H54 (cell line): ENCODE results near the gene AGAP1.

Experiments
- DNase-seq: peaks from one replicate; pipeline ENCODE4 v3.0.0; 2011; ENCODE audit warnings: low spot score, mixed read lengths; ENCODE audit not compliant: insufficient read length
- FAIRE-seq: peaks from 3 replicates; lab custom pipeline; 2011; peaks lifted over from hg19 to GRCh38; lab: Jason Lieb, UNC
- POLR2A ChIP-seq: IDR thresholded peaks from 2 replicates; pipeline ENCODE4 v1.6.1; 2011; ENCODE audit warnings: low read depth, mild to moderate bottlenecking, low read length

The AGAP1 gene

GRCh38 chr2:235979753-235980435, 486.1 kb downstream of the AGAP1 start:
- DNase-seq (no peak), FAIRE-seq (no peak)
- TF ChIP-seq POLR2A: no peak

DNA sequence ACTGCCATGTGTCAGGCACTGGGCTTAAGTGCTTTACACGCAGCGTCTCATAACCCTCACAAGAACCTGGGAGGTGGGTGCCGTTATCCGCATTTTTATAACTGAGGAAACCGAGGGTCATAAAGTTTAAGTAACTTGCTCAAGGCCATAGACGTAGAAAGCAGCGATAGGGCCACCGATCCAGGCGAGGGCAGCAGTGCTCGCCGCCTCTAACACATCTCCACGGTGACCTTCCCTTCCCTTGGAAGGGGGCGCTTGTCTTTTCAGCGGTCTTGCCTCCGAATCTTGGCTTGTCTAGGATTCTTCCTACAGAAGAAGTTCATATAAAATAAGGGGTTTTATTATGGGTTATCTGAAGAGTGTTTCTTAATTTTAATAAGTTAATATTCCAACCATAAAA, 487.8 kb downstream of the AGAP1 start:
- FAIRE-seq: no peak

GRCh38 chr2:235983016-235983415, 489.2 kb downstream of the AGAP1 start:
- FAIRE-seq: no peak
- no peak for DNase-seq
- TF ChIP-seq POLR2A: no peak

More for the DNA sequence above, 487.8 kb downstream of the AGAP1 start:
- DNase-seq: no peak
- no peak for TF ChIP-seq POLR2A

DNA sequence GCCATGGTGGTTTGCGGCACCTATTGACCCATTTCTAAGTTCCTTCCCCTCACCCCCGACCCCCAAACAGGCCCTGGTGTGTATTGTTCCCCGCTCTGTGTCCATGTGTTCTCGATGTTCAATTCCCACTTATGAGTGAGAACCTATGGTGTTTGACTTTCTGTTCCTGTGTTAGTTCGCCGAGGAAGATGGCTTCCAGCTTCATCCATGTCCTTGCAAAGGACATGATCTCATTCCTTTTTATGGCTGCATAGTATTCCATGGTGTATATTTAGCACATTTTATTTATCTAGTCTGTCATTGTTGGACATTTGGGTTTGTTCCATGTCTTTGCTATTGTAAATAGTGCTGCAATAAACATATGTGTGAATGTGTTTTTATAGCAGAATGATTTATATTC, 490.7 kb downstream of the AGAP1 start:
- FAIRE-seq (no peak), DNase-seq (no peak)
- no peak for TF ChIP-seq POLR2A

- no peak for TF ChIP-seq POLR2A
- DNase-seq (no peak), FAIRE-seq (no peak)
Observed at GRCh38 chr2:235986361-235986760, 492.5 kb downstream of the AGAP1 start.

DNA sequence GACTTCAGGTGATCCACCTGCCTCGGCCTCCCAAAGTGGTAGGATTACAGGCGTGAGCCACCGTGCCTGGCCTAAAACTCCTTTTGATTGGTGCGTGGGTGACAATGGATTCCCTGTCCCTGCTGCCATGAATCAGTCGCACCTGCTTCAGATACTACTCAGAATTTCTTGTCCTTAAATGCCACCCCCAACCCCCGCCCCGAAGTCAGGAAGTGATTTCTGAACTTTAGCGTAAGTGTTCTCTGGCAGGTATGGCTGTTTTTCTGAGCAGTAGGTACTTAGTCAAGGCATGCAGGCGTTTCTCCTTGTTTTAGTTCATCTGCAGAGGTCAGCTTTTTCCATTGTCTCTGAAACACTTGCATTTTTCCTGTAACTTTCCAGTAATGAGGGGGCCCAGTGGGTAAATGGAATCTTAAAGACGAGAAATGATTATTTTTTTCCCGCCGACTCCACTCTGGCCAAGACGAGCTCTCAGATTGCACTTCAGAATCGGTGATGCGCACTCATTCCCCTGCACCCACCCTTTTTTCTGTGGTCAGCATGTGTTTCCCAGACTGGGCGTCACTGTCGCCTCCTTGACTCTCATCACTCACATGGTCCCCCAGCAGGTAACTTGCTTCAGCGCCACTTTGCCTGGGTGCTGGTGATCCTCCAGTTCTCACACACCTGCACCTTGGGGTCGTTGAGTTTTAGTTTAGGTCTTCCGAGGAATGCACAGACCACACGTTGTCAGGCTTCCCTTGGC, 494.6 kb downstream of the AGAP1 start:
- no peak for TF ChIP-seq POLR2A
- DNase-seq (no peak), FAIRE-seq (no peak)

GRCh38 chr2:235989591-235989990, 495.7 kb downstream of the AGAP1 start:
- FAIRE-seq (no peak), DNase-seq (no peak)
- no peak for TF ChIP-seq POLR2A

DNA sequence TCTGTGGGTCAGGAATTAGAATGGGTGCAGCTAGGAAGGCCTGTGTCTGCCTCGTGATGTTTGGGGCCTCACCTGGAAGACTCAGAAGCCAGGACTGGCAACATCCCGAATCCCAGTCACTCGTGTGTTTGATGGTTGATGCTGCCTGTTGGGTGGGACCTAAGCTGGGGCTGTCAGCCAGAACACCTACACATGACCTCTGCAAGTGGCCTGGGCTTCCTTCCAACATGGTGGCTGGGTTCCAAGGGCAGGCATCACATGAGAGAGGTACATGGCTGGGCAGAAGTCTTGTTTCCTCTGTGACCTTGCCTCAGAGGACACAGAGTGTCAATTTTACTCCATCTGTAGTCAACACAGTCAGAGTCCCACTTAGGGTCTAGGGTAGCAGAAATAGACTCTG, 496.5 kb downstream of the AGAP1 start:
- TF ChIP-seq POLR2A: no peak
- FAIRE-seq (no peak), DNase-seq (no peak)

GRCh38 chr2:235992024-235992423, 498.2 kb downstream of the AGAP1 start:
- TF ChIP-seq POLR2A: no peak
- DNase-seq (no peak), FAIRE-seq (no peak)

- TF ChIP-seq POLR2A: no peak
- DNase-seq (no peak), FAIRE-seq (no peak)
Observed at GRCh38 chr2:235996419-235996818, 502.6 kb downstream of the AGAP1 start.

DNA sequence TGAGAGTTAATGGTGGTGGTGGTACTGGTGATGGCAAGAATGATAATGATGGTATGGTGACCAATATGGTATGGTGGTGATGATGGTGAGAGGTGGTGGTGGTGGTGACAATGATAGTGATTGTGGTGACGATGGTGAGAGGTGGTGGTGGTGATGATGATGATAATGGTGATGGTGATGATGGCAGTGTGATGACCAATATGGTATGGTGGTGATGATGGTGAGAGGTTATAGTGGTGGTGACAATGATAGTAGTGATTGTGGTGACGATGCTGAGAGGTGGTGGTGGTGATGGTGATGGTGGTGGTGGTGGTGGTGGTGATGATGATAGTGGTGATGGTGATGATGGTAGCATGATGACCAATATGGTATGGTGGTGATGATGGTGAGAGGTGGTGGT, 505.2 kb downstream of the AGAP1 start:
- FAIRE-seq (no peak), DNase-seq (no peak)

GRCh38 chr2:236001166-236001828, 507.5 kb downstream of the AGAP1 start:
- no peak for TF ChIP-seq POLR2A
- FAIRE-seq (no peak), DNase-seq (no peak)

More for the DNA sequence above, 505.2 kb downstream of the AGAP1 start:
- TF ChIP-seq POLR2A: no peak

GRCh38 chr2:236001854-236002253, 508.0 kb downstream of the AGAP1 start:
- DNase-seq (no peak), FAIRE-seq (no peak)
- TF ChIP-seq POLR2A: no peak

GRCh38 chr2:236008006-236008405, 514.2 kb downstream of the AGAP1 start:
- no peak for DNase-seq
- TF ChIP-seq POLR2A: no peak
- no peak for FAIRE-seq

GRCh38 chr2:236008857-236009256, 515.0 kb downstream of the AGAP1 start:
- no peak for FAIRE-seq
- no peak for TF ChIP-seq POLR2A
- DNase-seq: no peak
